Ishikawa (cell line): ENCODE results near the gene LEPROT.

Source experiments
- CEBPB ChIP-seq: IDR thresholded peaks from 2 replicates; pipeline ENCODE4 v1.6.1; 2012
- CREB1 ChIP-seq: IDR thresholded peaks from 2 replicates; pipeline ENCODE4 v1.6.1; 2012; ENCODE audit warnings: low read depth
- EGR1 ChIP-seq: IDR thresholded peaks from 2 replicates; pipeline ENCODE4 v1.6.1; 2012
- EP300 ChIP-seq: IDR thresholded peaks from 2 replicates; pipeline ENCODE4 v1.6.1; 2012; ENCODE audit warnings: borderline replicate concordance
- FOXM1 ChIP-seq: IDR thresholded peaks from 2 replicates; pipeline ENCODE4 v1.6.1; 2012; ENCODE audit warnings: low read depth, borderline replicate concordance
- NFIC ChIP-seq: IDR thresholded peaks from 2 replicates; pipeline ENCODE4 v1.6.1; 2012
- RAD21 ChIP-seq: IDR thresholded peaks from 2 replicates; pipeline ENCODE4 v1.6.1; 2012; ENCODE audit warnings: low read depth
- REST ChIP-seq: IDR thresholded peaks from 2 replicates; pipeline ENCODE4 v1.6.1; 2012; ENCODE audit warnings: low read depth, mild to moderate bottlenecking
- TAF1 ChIP-seq: IDR thresholded peaks from 2 replicates; pipeline ENCODE4 v1.6.1; 2012; ENCODE audit warnings: low read depth, mild to moderate bottlenecking
- TCF12 ChIP-seq: IDR thresholded peaks from 2 replicates; pipeline ENCODE4 v1.6.1; 2012; ENCODE audit warnings: low read depth
- TEAD4 ChIP-seq: IDR thresholded peaks from 2 replicates; pipeline ENCODE4 v1.6.1; 2012
- YY1 ChIP-seq: IDR thresholded peaks from 2 replicates; pipeline ENCODE4 v1.6.1; 2012; ENCODE audit warnings: low read depth
- ZBTB7A ChIP-seq: IDR thresholded peaks from 2 replicates; pipeline ENCODE4 v1.6.1; 2012; ENCODE audit warnings: low read depth
- TF ChIP-seq, protein P1 (sequence below): IDR thresholded peaks from 2 replicates; pipeline ENCODE4 v1.6.1; 2012
- TF ChIP-seq, protein P2 (sequence below): IDR thresholded peaks from 2 replicates; pipeline ENCODE4 v1.6.1; 2012

LEPROT gene

DNA sequence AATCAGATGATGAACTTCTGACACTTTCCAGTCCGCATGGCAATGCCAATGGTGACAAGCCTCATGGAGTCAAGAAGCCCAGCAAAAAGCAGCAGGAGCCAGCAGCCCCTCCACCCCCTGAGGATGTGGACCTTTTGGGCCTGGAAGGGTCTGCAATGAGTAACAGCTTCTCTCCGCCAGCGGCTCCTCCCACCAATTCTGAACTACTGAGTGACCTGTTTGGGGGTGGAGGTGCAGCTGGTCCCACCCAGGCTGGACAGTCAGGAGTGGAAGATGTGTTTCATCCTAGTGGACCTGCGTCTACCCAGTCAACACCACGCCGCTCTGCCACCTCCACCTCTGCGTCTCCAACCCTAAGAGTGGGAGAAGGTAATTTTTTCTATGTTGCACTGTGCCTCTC lies 28.0 kb upstream of the LEPROT start:
- no peak for TF ChIP-seq EGR1
- TF ChIP-seq FOXM1: no peak
- no peak for TF ChIP-seq RAD21
- TF ChIP-seq REST: no peak
- TF ChIP-seq, protein P1, sequence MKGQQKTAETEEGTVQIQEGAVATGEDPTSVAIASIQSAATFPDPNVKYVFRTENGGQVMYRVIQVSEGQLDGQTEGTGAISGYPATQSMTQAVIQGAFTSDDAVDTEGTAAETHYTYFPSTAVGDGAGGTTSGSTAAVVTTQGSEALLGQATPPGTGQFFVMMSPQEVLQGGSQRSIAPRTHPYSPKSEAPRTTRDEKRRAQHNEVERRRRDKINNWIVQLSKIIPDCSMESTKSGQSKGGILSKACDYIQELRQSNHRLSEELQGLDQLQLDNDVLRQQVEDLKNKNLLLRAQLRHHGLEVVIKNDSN: no peak
- TF ChIP-seq YY1: no peak
- no peak for TF ChIP-seq ZBTB7A
- no peak for TF ChIP-seq TAF1
- no peak for TF ChIP-seq TEAD4
- TF ChIP-seq CREB1: no peak
- TF ChIP-seq EP300: no peak
- no peak for TF ChIP-seq CEBPB

- TF ChIP-seq ZBTB7A: no peak
- TF ChIP-seq, protein P1: no peak
- TF ChIP-seq TEAD4: no peak
- TF ChIP-seq REST: no peak
- TF ChIP-seq CEBPB: no peak
- TF ChIP-seq RAD21: no peak
- TF ChIP-seq, protein P2, sequence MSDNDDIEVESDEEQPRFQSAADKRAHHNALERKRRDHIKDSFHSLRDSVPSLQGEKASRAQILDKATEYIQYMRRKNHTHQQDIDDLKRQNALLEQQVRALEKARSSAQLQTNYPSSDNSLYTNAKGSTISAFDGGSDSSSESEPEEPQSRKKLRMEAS: no peak
- no peak for TF ChIP-seq TAF1
- no peak for TF ChIP-seq TCF12
- TF ChIP-seq EP300: no peak
- TF ChIP-seq NFIC: no peak
- TF ChIP-seq CREB1: no peak
Observed at GRCh38 chr1:65393347-65393746, 27.1 kb upstream of the LEPROT start.

GRCh38 chr1:65393928-65394327 lies 26.5 kb upstream of the LEPROT start:
- TF ChIP-seq CEBPB (no peak), FOXM1 (no peak), NFIC (no peak), EGR1 (no peak), EP300 (no peak), TAF1 (no peak), TEAD4 (no peak), ZBTB7A (no peak)
- TF ChIP-seq, protein P2: no peak

DNA sequence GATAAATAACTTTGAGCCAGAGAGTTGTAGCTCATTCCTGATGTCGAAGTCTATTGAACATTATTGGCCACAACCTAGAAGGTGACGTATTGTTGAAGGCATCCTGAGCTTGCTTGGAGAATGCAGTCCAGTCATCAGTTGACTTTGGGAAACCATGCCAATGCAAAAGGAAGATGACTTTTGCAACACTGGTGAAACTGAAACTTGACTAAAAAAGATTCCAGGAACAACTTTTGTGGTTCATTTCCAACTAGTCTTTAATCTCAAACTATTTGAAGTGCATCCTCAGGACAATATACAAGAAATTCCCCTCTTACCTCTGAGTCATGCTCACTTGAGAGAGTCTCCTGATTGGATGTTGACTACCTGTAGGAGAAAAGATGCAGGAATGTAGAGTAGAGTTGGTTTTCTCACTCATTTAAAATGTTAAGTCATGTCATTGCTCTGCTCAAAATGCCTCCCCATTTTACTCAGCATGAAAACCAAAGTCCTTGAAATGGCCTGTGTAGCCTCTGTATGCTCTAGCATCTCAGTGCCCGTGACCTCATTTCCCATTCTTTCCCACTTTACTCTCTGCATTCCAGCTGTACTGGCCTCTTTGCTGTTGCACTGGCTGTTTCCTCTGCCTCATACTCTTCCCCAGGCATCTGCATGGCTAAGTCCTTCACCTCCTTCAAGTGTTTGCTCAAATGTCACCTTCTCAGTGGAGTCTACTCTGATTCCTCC lies 24.4 kb upstream of the LEPROT start:
- TF ChIP-seq EP300: no peak
- no peak for TF ChIP-seq FOXM1
- TF ChIP-seq, protein P1: no peak
- TF ChIP-seq CEBPB: no peak
- TF ChIP-seq YY1: no peak

- TF ChIP-seq TEAD4 (no peak), EGR1 (no peak), RAD21 (no peak), REST (no peak)
- TF ChIP-seq, protein P1: no peak
Observed at GRCh38 chr1:65398083-65398482, 22.4 kb upstream of the LEPROT start.
